OCI-LY1 (cell line): Measurements from ENCODE around the gene ARL15.

Source experiments
- H2AFZ ChIP-seq: fragments of 200-600 bp; sonication (generic), shearing (Covaris generic); 2 replicates; pipeline ENCODE4 v1.6.0; 2014; ENCODE audit warnings: antibody characterized with exemption, mild to moderate bottlenecking, low read length
- H3F3A ChIP-seq: fragments of 200-600 bp; sonication (generic), shearing (Covaris generic); 2 replicates; pipeline ENCODE4 v1.6.0; 2014; ENCODE audit warnings: mild to moderate bottlenecking, antibody characterized with exemption, low read length, moderate library complexity; ENCODE audit not compliant: insufficient read depth
- H3K27ac ChIP-seq: fragments of 200-600 bp; sonication (generic); 2 replicates; pipeline ENCODE4 v1.5.1; 2014; ENCODE audit warnings: low read length, mixed run types, mild to moderate bottlenecking, low read depth; ENCODE audit not compliant: poor library complexity, severe bottlenecking
- H3K27me3 ChIP-seq: fragments of 200-600 bp; sonication (generic); 2 replicates; pipeline ENCODE4 v1.6.0; 2014; ENCODE audit warnings: antibody characterized with exemption, mild to moderate bottlenecking, low read length, moderate library complexity; ENCODE audit not compliant: insufficient read depth
- H3K36me3 ChIP-seq: fragments of 200-600 bp; sonication (generic); 2 replicates; pipeline ENCODE4 v1.6.1; 2014; ENCODE audit warnings: mild to moderate bottlenecking, antibody characterized with exemption, low read length, moderate library complexity, mixed read lengths; ENCODE audit not compliant: insufficient read depth
- H3K4me1 ChIP-seq: fragments of 200-600 bp; sonication (generic); 2 replicates; pipeline ENCODE4 v1.5.1; 2014; ENCODE audit warnings: mild to moderate bottlenecking, low read length, moderate library complexity; ENCODE audit not compliant: insufficient read depth, severe bottlenecking
- H3K4me2 ChIP-seq: fragments of 200-600 bp; sonication (generic), shearing (Covaris generic); 2 replicates; pipeline ENCODE4 v1.6.1; 2014; ENCODE audit warnings: low read length
- H3K4me3 ChIP-seq: fragments of 200-600 bp; sonication (generic); 2 replicates; pipeline ENCODE4 v1.5.1; 2014; ENCODE audit warnings: low read length, low read depth, mild to moderate bottlenecking, mixed read lengths; ENCODE audit not compliant: poor library complexity, severe bottlenecking
- H3K79me2 ChIP-seq: fragments of 200-600 bp; shearing (Covaris generic); 2 replicates; pipeline ENCODE4 v1.6.1; 2016; ENCODE audit warnings: mixed run types, low read length, mixed read lengths; ENCODE audit not compliant: insufficient read depth
- H3K9ac ChIP-seq: fragments of 200-600 bp; sonication (generic), shearing (Covaris generic); 2 replicates; pipeline ENCODE4 v1.6.1; 2014; ENCODE audit warnings: mild to moderate bottlenecking, low read length, mixed read lengths
- H3K9me2 ChIP-seq: fragments of 200-600 bp; sonication (generic), shearing (Covaris generic); 2 replicates; pipeline ENCODE4 v1.6.1; 2014; ENCODE audit warnings: low read depth, mild to moderate bottlenecking, low read length, mixed read lengths
- H3K9me3 ChIP-seq: fragments of 200-600 bp; shearing (Covaris generic); 2 replicates; pipeline ENCODE4 v1.6.1; 2014; ENCODE audit warnings: low read length, mixed read lengths
- H4K20me1 ChIP-seq: fragments of 200-600 bp; sonication (generic), shearing (Covaris generic); 2 replicates; pipeline ENCODE4 v1.6.0; 2016; ENCODE audit warnings: mild to moderate bottlenecking, low read length; ENCODE audit not compliant: insufficient read depth
- CTCF ChIP-seq: fragments of 200-600 bp; sonication (generic), shearing (Covaris generic); IDR thresholded peaks from 2 replicates; pipeline ENCODE4 v1.5.1; 2017; ENCODE audit warnings: mild to moderate bottlenecking, antibody characterized with exemption, low read length, moderate library complexity, mixed read lengths
- EZH2 ChIP-seq: fragments of 200-600 bp; sonication (generic), shearing (Covaris generic); IDR thresholded peaks from 2 replicates; pipeline ENCODE4 v1.8.0; 2017; ENCODE audit warnings: borderline replicate concordance, mixed run types, mild to moderate bottlenecking, antibody characterized with exemption, low read length, moderate library complexity, mixed read lengths

The ARL15 gene

GRCh38 chr5:53962306-53962705 is 348.1 kb downstream of the ARL15 start:
- no peak overlapping the region for H3K4me3 ChIP-seq
- no peaks in the 10 kb centered on the region for H3K4me1 ChIP-seq
- TF ChIP-seq EZH2 = no peak
- no peak for TF ChIP-seq CTCF
- peaks cover 61% of the 10 kb centered on the region for H3K36me3 ChIP-seq
- H3K9ac ChIP-seq = no peak overlapping the region
- no peaks in the 10 kb centered on the region for H3K9me2 ChIP-seq
- no peak overlapping the region for H2AFZ ChIP-seq
- no peaks in the 10 kb centered on the region for H3F3A ChIP-seq
- no peaks in the 10 kb centered on the region for H3K27me3 ChIP-seq
- peaks cover 5% of the 10 kb centered on the region for H3K9me3 ChIP-seq
- no peak overlapping the region for H3K27ac ChIP-seq
- H4K20me1 ChIP-seq = no peaks in the 10 kb centered on the region; the same call in 1 of the 2 replicates
- H3K4me2 ChIP-seq = no peak overlapping the region
- peaks cover 3% of the 10 kb centered on the region; the same call in 1 of the 2 replicates for H3K79me2 ChIP-seq

GRCh38 chr5:53956632-53957031 is 353.7 kb downstream of the ARL15 start:
- TF ChIP-seq CTCF (no peak), EZH2 (no peak)
- H3K4me3 ChIP-seq = no peak overlapping the region
- H3K4me2 ChIP-seq = no peak overlapping the region
- no peaks in the 10 kb centered on the region for H3K27me3 ChIP-seq
- no peaks in the 10 kb centered on the region for H3F3A ChIP-seq
- H3K9ac ChIP-seq = no peak overlapping the region
- H2AFZ ChIP-seq = no peak overlapping the region
- no peaks in the 10 kb centered on the region for H3K9me2 ChIP-seq
- peaks cover 64% of the 10 kb centered on the region for H3K36me3 ChIP-seq
- no peaks in the 10 kb centered on the region for H3K79me2 ChIP-seq
- H3K4me1 ChIP-seq = no peaks in the 10 kb centered on the region
- peaks cover 7% of the 10 kb centered on the region for H3K9me3 ChIP-seq
- H4K20me1 ChIP-seq = no peaks in the 10 kb centered on the region
- H3K27ac ChIP-seq = no peak overlapping the region

- no peak overlapping the region for H3K9ac ChIP-seq
- no peaks in the 10 kb centered on the region for H4K20me1 ChIP-seq
- peaks cover 66% of the 10 kb centered on the region for H3K36me3 ChIP-seq
- H3F3A ChIP-seq = no peaks in the 10 kb centered on the region
- TF ChIP-seq EZH2 (no peak), CTCF (no peak)
- no peaks in the 10 kb centered on the region for H3K79me2 ChIP-seq
- H3K4me2 ChIP-seq = no peak overlapping the region
- no peaks in the 10 kb centered on the region for H3K9me2 ChIP-seq
- H2AFZ ChIP-seq = no peak overlapping the region
- H3K4me1 ChIP-seq = no peaks in the 10 kb centered on the region
- H3K27me3 ChIP-seq = no peaks in the 10 kb centered on the region
- no peak overlapping the region for H3K4me3 ChIP-seq
- H3K27ac ChIP-seq = no peak overlapping the region
- H3K9me3 ChIP-seq = peaks cover 7% of the 10 kb centered on the region
These were observed 354.2 kb downstream of the ARL15 start for GRCh38 chr5:53956196-53956595.
